ENCODE measurements around the gene CHCHD1.
"Not testable (repeated sequence)": the region's sequence is repeated elsewhere in the genome, so short reads cannot be mapped to it uniquely, and the experiment has no call there.

CHCHD1 gene

DNA sequence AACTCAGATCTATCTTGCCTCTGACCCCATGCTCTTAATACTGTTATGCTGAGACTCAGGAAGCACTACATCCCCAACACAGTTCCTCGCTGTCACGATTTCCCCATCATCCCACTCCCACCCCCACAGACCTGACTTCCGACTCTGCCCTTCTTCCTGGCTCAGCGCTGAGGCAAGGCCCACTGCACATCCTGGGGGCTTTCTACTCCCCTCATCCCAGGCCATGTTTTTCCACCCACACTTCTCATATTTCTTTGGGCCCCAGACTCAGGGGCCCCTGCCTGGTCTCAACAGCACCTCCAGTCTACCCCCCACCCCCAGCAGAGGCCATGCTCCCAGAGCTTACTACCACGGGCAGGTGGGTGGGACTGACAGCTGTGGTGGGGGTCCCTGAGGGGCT, 37.2 kb downstream of the CHCHD1 start:
- H3K36me3 ChIP-seq (ENCODE audit: insufficient read depth, low read length), result peaks cover 6% of the 10 kb centered on the region; the same call in 1 of the 2 replicates
- no peak overlapping the region for H3K9ac ChIP-seq (ENCODE audit: low read depth, low read length)
- H3K4me1 ChIP-seq (ENCODE audit: insufficient read depth, low read length), result no peaks in the 10 kb centered on the region
- no peaks in the 10 kb centered on the region for H3K9me3 ChIP-seq (ENCODE audit: control insufficient read depth, insufficient read depth, low read length)

DNA sequence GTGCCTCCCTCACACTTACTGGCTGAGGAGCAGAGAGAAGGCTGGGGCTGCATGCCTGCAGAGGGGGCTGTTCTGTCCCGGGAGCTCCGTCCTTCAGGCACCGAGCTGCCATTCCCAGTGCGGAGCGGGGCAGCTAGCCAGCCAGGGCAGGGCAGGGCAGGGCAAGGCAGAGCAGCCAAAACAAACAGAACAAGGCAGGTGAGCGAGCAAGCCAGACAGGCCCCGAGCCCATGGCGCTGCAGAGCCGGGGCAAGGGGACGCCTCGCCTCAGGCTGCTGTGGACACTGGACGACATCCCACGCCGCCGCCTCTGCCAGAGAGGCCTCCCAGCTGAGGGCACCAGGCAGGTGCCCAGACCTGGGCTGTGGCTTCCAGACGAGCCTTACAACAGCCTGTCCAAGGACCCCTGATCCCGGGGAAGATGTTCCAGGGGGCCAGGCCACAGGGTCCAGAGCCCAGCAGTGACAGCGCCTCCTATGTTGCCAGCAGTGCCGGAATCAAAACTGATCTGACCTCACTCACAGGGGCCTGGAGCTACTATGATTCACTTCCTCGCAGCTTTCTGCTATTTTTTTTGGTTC, 37.8 kb downstream of the CHCHD1 start:
- H3K4me1 ChIP-seq (ENCODE audit: insufficient read depth, low read length), result no peaks in the 10 kb centered on the region
- peaks cover 6% of the 10 kb centered on the region; the same call in 1 of the 2 replicates for H3K36me3 ChIP-seq (ENCODE audit: insufficient read depth, low read length)
- H3K9me3 ChIP-seq (ENCODE audit: control insufficient read depth, insufficient read depth, low read length), result no peaks in the 10 kb centered on the region
- no peak overlapping the region for H3K9ac ChIP-seq (ENCODE audit: low read depth, low read length)

DNA sequence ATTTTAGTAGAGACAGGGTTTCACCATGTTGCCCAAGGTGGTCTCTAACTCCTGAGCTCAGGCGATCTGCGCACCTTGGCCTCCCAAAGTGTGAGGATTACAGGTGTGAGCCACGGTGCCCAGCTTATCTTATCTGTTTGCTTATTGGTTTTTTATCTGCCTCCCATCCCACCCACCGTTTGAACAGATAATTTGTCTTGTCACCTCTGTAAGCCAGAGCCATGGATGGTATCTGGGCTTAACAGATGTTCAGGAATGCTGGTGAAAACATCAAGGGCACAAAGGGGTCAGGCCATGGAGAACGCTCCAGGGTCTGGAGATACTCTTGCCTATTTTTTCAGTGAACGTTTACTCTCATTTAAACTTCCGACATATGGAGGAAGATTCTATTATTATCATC, 41.5 kb downstream of the CHCHD1 start:
- Histone ChIP-seq H3K36me3 (ENCODE audit: insufficient read depth, low read length) (peaks cover 10% of the 10 kb centered on the region; the same call in 1 of the 2 replicates), H3K4me1 (ENCODE audit: insufficient read depth, low read length) (no peaks in the 10 kb centered on the region), H3K9ac (ENCODE audit: low read depth, low read length) (no peak overlapping the region), H3K9me3 (ENCODE audit: control insufficient read depth, insufficient read depth, low read length) (no peaks in the 10 kb centered on the region)

DNA sequence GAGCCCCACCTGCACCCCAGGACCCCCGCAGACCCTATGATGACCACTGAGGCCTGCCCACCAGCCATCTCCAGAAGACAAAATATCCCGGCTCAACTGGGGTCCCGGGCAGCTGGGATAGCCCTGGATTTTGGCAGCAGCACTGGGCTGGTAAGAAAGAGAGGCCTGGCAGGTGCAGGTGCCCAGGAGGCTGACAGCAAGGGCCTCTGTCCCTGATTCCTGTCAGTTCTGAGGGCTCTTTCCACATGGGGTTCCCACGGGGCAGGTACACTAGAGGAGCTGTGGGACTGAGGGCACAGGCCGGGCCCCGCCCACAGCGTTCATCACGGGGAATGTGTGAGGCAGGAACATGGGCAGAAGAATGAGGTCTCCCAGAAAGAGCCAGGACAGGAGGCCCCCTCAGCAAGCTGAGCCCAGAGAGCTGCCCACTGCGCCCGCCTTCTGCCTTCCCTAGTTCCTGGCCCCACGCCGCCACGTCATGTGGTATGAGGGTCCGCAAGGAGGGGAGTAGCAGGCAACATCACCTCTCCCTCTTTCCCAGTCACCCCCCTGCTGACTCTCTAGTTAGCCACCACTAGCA, 42.4 kb downstream of the CHCHD1 start:
- Histone ChIP-seq H3K4me1 (ENCODE audit: insufficient read depth, low read length) (no peaks in the 10 kb centered on the region), H3K36me3 (ENCODE audit: insufficient read depth, low read length) (peaks cover 10% of the 10 kb centered on the region; the same call in 1 of the 2 replicates), H3K9ac (ENCODE audit: low read depth, low read length) (no peak overlapping the region), H3K9me3 (ENCODE audit: control insufficient read depth, insufficient read depth, low read length) (no peaks in the 10 kb centered on the region)

DNA sequence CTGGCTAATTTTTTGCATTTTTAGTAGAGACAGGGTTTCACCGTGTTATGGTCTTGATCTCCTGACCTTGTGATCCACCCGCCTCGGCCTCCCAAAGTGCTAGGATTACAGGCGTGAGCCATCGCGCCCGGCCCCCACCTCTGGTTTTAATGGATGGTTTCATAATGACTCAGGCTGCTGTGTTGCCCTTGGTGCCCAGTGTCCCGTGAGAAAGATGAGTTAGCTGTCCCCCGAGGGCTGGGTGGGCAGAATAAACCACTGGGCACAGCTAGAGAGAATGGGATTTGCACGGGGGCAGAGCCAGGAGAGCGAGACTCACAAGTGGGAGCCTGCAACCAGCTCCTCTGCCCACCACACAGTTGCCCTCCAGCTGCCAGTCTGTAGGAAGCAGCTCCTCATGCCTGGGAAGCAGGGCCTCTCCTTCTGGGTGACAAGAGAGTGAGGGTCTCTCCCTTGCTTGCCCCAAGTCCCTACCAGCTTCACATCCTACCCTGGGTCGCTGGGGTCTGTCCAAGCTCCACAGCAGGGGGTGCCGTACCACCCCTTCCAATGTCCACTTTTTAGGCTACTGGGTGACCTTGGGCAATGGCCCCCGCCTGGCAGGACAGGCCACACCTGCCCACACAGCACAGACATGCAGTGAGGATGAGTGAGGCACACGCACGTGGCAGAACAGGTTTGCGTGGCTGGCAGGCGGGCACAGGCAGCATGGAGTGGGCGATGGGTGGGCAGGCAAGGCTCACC, 45.7 kb downstream of the CHCHD1 start:
- Histone ChIP-seq H3K9me3 (ENCODE audit: control insufficient read depth, insufficient read depth, low read length) (no peaks in the 10 kb centered on the region), H3K36me3 (ENCODE audit: insufficient read depth, low read length) (peaks cover 10% of the 10 kb centered on the region; the same call in 1 of the 2 replicates), H3K9ac (ENCODE audit: low read depth, low read length) (no peak overlapping the region), H3K4me1 (ENCODE audit: insufficient read depth, low read length) (no peaks in the 10 kb centered on the region)

DNA sequence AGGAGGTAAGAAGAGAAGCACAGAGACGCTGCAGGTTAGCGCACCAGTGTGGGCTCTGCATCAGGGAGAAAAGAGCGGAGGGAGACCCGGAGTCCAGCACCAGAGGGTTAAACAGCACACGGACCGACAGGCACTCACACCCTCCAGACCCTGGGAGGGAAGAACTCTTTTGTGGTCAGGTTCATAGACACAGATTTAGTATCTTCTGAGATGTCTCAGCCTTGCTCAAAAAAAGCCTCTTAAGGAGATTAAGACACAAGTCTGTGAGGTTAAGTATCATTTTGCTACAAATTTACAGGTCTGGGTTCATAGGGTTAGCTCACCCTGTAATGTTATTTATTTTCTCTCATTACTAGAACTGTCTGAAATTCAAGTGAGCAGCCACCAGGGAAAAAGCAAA, 46.3 kb downstream of the CHCHD1 start:
- Histone ChIP-seq H3K9me3 (ENCODE audit: control insufficient read depth, insufficient read depth, low read length) (no peaks in the 10 kb centered on the region), H3K4me1 (ENCODE audit: insufficient read depth, low read length) (no peaks in the 10 kb centered on the region), H3K9ac (ENCODE audit: low read depth, low read length) (no peak overlapping the region), H3K36me3 (ENCODE audit: insufficient read depth, low read length) (peaks cover 10% of the 10 kb centered on the region; the same call in 1 of the 2 replicates)

DNA sequence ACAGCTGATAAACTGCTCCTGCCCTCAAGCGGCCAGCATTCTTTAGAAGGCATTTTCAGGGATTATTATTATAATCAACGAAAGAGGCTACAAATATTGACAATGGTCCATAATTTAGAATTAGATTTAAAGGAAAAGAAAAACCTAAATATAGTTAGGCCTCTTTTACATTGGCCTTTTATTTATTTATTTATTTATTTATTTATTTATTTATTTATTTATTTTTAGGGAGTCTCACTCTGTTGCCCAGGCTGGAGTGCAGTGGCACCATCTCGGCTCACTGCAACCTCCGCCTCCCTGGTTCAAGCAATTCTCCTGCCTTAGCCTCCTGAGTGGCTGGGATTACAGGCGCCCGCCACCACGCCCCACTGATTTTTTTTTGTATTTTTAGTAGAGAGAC, 47.2 kb downstream of the CHCHD1 start:
- not testable (repeated sequence) for H3K36me3 ChIP-seq (ENCODE audit: insufficient read depth, low read length); H3K4me1 ChIP-seq (ENCODE audit: insufficient read depth, low read length); H3K9me3 ChIP-seq (ENCODE audit: control insufficient read depth, insufficient read depth, low read length); H3K9ac ChIP-seq (ENCODE audit: low read depth, low read length)
